Aorta (tissue), 5 donors: ENCODE results near the gene THSD4. TPM values are rescaled to one million over a fixed set of nuclear protein-coding genes. Genes with fewer than 3 reads are reported as not detected.

ENCODE experiments used
- ATAC-seq: fragments of 200-7000 bp; cut with Tn5 transposase; one replicate; pipeline ENCODE4 v1.9.1; 2022; ENCODE audit warnings: moderate library complexity; ENCODE audit not compliant: low FRiP score
- DNase-seq, 2 donors: peaks; one replicate each; pipeline ENCODE4 v3.0.0-alpha.2; 2020
- H3K27ac ChIP-seq, 2 donors: one replicate each; pipeline ENCODE4 v1.5.1; 2013; ENCODE audit warnings: low read length in 2 of 2, mild to moderate bottlenecking in 2 of 2, moderate library complexity in 2 of 2, control low read depth in 1 of 2, inconsistent platforms in 1 of 2, low read depth in 1 of 2
- H3K27me3 ChIP-seq, 2 donors: one replicate each; pipeline ENCODE4 v1.6.1; 2013; ENCODE audit warnings: control low read depth in 1 of 2, low read length in 1 of 2, mild to moderate bottlenecking in 1 of 2, moderate library complexity in 1 of 2; ENCODE audit not compliant: insufficient read depth in 2 of 2, control insufficient read depth in 1 of 2
- H3K36me3 ChIP-seq, 2 donors: one replicate each; pipeline ENCODE4 v1.6.1; 2013; ENCODE audit warnings: control low read depth in 1 of 2, low read length in 1 of 2, mild to moderate bottlenecking in 1 of 2; ENCODE audit not compliant: insufficient read depth in 2 of 2, control insufficient read depth in 1 of 2
- H3K4me1 ChIP-seq, 2 donors: one replicate each; pipeline ENCODE4 v1.6.1; 2013; ENCODE audit warnings: low read length in 2 of 2, control low read depth in 1 of 2, mild to moderate bottlenecking in 1 of 2, moderate library complexity in 1 of 2; ENCODE audit not compliant: insufficient read depth in 2 of 2, control insufficient read depth in 1 of 2
- H3K4me3 ChIP-seq, 2 donors: one replicate each; pipeline ENCODE4 v1.5.1; 2013; ENCODE audit warnings: low read length in 2 of 2, control low read depth in 1 of 2, mild to moderate bottlenecking in 1 of 2
- H3K9me3 ChIP-seq: one replicate; pipeline ENCODE4 v1.6.1; 2013; ENCODE audit warnings: mild to moderate bottlenecking, low read length; ENCODE audit not compliant: control insufficient read depth
- WGBS, 2 donors: extraction: QIAGEN DNeasy Blood & Tissue Kit; methylation state at CpG; one replicate each; pipeline ENCODE4 v1.1.7; 2013; 5-methylcytosine and 5-hydroxymethylcytosine counted together
- intact Hi-C, 2 donors: fragments of 100-400 bp; cut with DNase I; formaldehyde crosslinking; loops; one replicate each; pipeline versions ENCODE4 v1.14.2 to v1.15.0; 2022
- polyA plus RNA-seq, 2 donors: library from polyadenylated mRNA; stranded (reverse); fragments of 200-250 nt; gene quantifications; one replicate each; pipeline ENCODE4 v1.2.3, GENCODE V29; 2013
- total RNA-seq, 2 donors: library from RNA; stranded (reverse); fragmentation: NEBNext Ultra II Directional; extraction: Animal tissue kit (Norgen Biotek cat#: 25700); gene quantifications; one replicate each; pipeline ENCODE4 v1.2.1, GENCODE V29; 2021
- donor health status: healthy with polysubstance abuse.
- donor health status: Bipolar disorder and iron deficiency.
- donor health status: DM: no; HTN: no; CAD: no.
- donor health status: DM: no; HTN: no; CAD: no.
- donor health status: DM: yes; HTN: yes; CAD: no.

THSD4 gene
- total and polyA plus RNA-seq, 4 donors: 6.3 to 143 (median 30.3) TPM

DNA sequence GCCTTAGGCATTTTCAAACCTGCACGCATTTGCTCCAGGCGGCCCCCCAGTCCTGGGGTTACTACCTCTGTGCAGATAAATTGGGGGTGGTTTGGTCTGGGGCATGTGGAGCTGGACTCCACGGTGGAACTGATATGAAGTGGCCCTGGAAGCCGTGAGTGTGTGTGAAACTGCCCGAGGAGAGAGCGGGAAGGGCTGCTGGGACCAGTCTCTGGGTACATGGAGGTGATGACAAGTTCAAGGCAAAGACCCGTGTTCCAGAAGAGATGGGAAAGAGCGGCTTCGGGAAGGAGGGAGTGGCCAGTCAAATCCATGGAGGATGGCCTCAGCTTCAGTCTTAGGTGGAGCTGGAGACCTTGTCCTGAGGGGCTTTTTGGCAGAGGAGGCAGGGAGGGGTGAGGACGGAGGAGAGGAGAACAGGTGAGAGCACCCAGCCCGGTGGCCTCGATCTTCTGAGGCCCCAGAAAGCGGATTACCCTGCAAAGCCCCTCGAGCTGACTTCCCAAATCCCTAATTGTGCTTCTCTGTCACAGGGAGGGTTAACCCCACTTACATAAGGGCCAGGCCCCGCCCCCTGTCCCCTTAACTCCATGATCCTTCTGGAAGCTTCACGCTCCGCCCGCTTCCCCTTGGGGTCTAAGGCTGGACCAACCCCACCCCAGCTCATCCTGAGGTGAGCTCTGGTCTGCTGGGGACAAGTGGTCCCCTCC, 693.2 kb downstream of the THSD4 start:
- ATAC-seq (no peak), DNase-seq (no peak)
- 77 to 80% methylated on average over 18 of the region's 18 CpGs for WGBS, 2 donors
- no peaks in the 10 kb centered on the region for H3K9me3 ChIP-seq
- no peaks in the 10 kb centered on the region for H3K27me3 ChIP-seq
- intact Hi-C loops: loop anchor here in 1 of 2 donors (10.0 kb wide), 1 partner anchor 704 kb away; no protein-coding TSS in a partner anchor
- no peaks in the 10 kb centered on the region for H3K4me1 ChIP-seq
- no peak overlapping the region for H3K27ac ChIP-seq
- H3K4me3 ChIP-seq: no peak overlapping the region
- H3K36me3 ChIP-seq: no peaks in the 10 kb centered on the region

DNA sequence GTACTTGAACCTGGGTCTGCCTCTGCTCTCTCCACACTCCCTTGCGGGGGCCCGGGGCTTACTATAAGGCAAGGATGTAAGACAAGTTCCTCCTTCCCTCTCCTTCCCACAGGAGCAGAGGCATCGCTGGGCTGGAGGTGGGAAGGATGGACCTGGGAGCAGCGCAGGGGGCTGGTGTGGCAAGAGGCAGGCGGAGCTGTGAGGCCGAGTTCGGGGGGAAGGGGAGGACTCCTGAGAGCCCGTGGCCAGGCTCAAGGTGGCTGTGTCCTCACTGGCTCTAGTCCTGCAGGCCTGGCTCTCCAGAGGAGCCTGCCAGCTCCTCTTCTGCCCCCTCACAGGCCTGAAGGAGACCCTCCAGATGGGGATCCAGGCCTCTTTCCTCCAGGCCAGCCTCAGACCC, 694.1 kb downstream of the THSD4 start:
- Histone ChIP-seq H3K36me3 (no peaks in the 10 kb centered on the region), H3K4me1 (no peaks in the 10 kb centered on the region), H3K27me3 (no peaks in the 10 kb centered on the region), H3K27ac (no peak overlapping the region), H3K4me3 (no peak overlapping the region), H3K9me3 (no peaks in the 10 kb centered on the region)
- intact Hi-C loops: loop anchor here in 1 of 2 donors (10.0 kb wide), 1 partner anchor 705 kb away; no protein-coding TSS in a partner anchor
- WGBS, 2 donors: 92% methylated on average over 8 of the region's 8 CpGs
- DNase-seq (no peak), ATAC-seq (no peak)

DNA sequence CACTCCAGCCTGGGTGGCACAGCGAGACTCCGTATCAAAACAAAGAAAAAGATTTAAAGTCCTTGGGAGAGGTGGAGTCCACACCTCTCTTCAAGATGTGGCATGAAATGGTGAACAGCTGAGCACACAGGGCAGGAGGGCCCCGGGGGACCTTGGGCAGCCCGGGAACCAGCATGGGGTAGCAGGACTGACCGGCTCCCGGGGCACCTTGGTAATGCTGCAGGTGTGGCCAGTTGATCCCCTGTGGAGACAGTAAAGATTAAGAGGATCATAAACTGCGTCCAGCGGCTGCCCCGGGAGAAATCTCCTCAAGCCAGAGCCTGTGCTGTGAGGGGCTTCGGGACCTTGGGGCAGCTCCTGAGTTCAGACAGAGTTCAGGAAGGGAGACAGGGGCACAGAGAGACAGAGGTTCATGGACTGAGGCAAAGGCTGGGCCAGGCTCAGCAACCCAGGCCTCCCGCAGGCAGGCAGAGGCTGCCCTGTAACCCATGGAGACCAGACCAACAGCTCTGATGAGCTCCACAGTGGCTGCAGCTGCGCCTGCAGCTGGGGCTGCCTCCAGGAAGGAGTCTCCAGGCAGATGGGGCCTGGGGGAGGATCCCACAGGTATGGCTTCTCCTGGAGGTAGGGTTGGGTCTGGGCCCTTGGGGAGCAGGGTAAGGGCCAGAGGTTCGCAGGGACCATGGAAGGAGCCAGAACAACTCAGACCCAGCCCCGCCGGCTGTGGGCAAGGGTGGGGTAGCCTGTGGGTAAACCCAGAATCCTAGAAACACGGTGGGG, 695.2 kb downstream of the THSD4 start, which contains the start of gene NR2E3:
NR2E3 (plus strand) TSS at position 299 of the 780 bp plus-strand sequence; CDS start at position 489, 190 bp downstream.
- intact Hi-C loops: no loop called here
- no peaks in the 10 kb centered on the region for H3K4me1 ChIP-seq
- ATAC-seq (no peak), DNase-seq (no peak)
- H3K9me3 ChIP-seq: no peaks in the 10 kb centered on the region
- 84 to 87% methylated on average over 16 of the region's 16 CpGs for WGBS, 2 donors
- H3K36me3 ChIP-seq: no peaks in the 10 kb centered on the region
- H3K27me3 ChIP-seq: no peaks in the 10 kb centered on the region
- H3K4me3 ChIP-seq: no peak within 1 kb of the TSS
- no peak within 1 kb of the TSS for H3K27ac ChIP-seq

DNA sequence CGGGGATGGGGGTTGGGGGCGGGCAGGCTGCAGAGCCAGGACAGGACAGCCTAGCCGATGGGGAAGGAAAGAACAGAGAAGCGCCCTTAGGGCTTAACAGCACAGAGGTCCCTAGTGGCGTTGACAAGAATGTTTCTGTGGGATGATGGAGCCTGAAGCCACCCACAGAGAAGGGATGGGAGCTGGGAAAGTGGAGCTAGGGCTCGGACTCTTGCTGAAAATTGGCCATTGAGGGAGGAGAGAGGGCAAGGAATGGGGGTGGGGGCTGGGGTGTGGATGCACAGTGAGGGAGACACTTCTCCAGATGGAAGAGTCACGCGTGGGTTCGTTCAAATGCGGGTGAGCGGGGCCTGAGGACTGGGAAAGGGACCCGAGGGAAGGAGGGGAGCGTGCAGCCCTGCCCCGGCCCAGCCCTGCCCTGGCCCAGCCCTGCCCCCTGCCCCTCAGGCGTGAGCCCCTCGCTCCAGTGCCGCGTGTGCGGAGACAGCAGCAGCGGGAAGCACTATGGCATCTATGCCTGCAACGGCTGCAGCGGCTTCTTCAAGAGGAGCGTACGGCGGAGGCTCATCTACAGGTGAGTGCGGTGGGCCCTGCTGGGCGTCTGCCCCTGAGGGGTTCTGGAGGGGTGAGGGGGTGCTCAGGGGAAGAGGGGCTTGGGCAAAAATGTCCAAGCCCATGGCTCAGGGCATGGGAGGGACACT, 695.9 kb downstream of the THSD4 start:
- ATAC-seq: no peak
- Histone ChIP-seq H3K27ac (no peak overlapping the region), H3K4me1 (no peaks in the 10 kb centered on the region), H3K36me3 (no peaks in the 10 kb centered on the region), H3K4me3 (no peak overlapping the region), H3K9me3 (no peaks in the 10 kb centered on the region), H3K27me3 (no peaks in the 10 kb centered on the region)
- intact Hi-C loops: no loop called here
- WGBS, 2 donors: 93% methylated on average over 27 of the region's 27 CpGs
- DNase-seq: no peak

DNA sequence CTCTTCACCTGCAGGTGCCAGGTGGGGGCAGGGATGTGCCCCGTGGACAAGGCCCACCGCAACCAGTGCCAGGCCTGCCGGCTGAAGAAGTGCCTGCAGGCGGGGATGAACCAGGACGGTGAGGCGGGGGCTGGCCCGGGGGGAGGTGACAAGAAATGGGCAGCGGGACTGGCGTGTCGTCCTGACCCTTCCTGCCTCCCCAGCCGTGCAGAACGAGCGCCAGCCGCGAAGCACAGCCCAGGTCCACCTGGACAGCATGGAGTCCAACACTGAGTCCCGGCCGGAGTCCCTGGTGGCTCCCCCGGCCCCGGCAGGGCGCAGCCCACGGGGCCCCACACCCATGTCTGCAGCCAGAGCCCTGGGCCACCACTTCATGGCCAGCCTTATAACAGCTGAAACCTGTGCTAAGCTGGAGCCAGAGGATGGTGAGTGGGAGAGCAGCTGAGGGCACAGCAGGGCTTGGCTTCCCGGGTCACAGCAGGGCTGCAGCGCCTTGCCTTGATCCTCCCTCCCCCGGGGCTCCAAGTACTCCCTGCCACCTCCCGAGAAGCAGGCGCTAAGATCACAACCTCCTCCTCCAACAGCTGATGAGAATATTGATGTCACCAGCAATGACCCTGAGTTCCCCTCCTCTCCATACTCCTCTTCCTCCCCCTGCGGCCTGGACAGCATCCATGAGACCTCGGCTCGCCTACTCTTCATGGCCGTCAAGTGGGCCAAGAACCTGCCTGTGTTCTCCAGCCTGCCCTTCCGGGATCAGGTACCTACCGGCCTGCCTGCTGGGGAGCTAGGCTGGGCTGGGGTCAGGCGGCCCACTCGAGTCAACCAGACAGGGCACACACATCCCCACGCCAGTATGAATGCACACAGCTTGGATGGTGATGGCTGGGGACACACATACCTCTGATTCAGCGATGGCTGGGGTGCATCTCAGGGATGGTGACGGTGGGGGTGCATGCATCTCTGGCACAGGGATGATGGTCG, 696.8 kb downstream of the THSD4 start:
- no peaks in the 10 kb centered on the region for H3K36me3 ChIP-seq
- no peak for DNase-seq
- no peaks in the 10 kb centered on the region for H3K4me1 ChIP-seq
- intact Hi-C loops: no loop called here
- 89 to 93% methylated on average over 38 of the region's 38 CpGs for WGBS, 2 donors
- H3K4me3 ChIP-seq: no peak overlapping the region
- H3K27me3 ChIP-seq: no peaks in the 10 kb centered on the region
- no peaks in the 10 kb centered on the region for H3K9me3 ChIP-seq
- ATAC-seq: no peak
- H3K27ac ChIP-seq: no peak overlapping the region

DNA sequence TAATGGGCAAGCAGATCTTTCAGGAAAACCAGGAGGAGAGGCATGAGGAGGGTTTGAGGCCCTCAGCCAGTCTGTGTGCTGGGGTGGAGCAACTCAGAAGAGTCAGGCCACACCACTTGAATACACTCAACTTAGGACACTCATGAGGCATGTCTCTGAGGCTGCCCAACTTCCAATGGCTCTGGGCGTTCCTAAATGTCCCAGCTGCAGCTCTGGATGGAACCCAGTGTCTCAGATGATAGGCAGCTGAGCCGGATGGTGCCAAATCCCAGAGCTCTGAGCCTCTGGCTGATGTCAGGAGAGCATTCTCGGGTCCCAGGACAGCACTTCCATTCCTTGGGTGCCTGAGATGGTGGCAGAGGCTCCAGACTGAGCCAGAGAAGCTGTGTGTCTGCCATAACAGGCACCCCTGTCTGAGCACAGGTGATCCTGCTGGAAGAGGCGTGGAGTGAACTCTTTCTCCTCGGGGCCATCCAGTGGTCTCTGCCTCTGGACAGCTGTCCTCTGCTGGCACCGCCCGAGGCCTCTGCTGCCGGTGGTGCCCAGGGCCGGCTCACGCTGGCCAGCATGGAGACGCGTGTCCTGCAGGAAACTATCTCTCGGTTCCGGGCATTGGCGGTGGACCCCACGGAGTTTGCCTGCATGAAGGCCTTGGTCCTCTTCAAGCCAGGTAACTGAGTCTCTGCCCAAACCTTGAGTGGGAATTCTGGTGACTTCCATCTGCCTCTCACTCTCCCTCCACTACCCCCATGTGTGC, 697.9 kb downstream of the THSD4 start:
- no peak for DNase-seq

DNA sequence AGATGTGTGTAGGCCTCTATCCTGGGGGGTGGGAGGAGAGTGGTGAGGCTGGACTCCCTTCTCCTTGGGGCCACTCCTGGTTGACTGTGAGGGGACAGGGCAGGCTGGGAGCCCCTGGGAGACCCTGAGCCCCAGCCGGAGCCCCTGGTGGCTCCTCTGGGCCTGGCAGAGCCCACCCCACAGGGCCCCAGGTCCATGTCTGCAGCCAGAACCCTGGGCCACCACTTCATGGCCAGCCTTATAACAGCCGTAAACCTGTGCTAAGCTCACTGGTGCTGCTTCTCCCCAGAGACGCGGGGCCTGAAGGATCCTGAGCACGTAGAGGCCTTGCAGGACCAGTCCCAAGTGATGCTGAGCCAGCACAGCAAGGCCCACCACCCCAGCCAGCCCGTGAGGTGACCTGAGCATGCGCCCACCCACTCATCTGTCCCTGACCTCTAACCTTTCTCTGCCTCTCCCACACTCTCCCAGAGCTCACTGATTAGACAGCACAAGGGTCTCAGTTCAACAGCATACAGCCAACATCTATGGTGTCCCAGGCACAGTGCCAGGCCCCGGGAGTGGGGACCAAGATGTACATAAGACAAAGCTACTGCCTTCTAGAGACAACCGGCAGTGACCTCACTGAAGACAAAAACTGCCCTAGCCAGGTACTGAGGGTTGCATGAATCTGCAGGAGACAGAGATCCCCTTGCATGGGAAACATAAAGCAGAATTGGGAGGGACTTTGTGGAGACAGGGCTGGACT, 698.6 kb downstream of the THSD4 start:
- ATAC-seq (no peak), DNase-seq (no peak)
- Histone ChIP-seq H3K27ac (no peak overlapping the region), H3K36me3 (no peaks in the 10 kb centered on the region), H3K27me3 (no peaks in the 10 kb centered on the region), H3K9me3 (no peaks in the 10 kb centered on the region), H3K4me3 (no peak overlapping the region), H3K4me1 (no peaks in the 10 kb centered on the region)
- 85 to 86% methylated on average over 9 of the region's 9 CpGs for WGBS, 2 donors
- intact Hi-C loops: no loop called here

More for the DNA sequence above, 697.9 kb downstream of the THSD4 start:
- no peaks in the 10 kb centered on the region for H3K4me1 ChIP-seq
- H3K9me3 ChIP-seq: no peaks in the 10 kb centered on the region
- H3K27ac ChIP-seq: no peak overlapping the region
- WGBS, 2 donors: 87 to 88% methylated on average over 16 of the region's 16 CpGs
- H3K27me3 ChIP-seq: no peaks in the 10 kb centered on the region
- no peaks in the 10 kb centered on the region for H3K36me3 ChIP-seq
- no peak for ATAC-seq
- H3K4me3 ChIP-seq: no peak overlapping the region
- intact Hi-C loops: no loop called here
